ENCODE measurements around the gene MVD.

The MVD gene

GRCh38 chr16:88692861-88693260 lies 30.0 kb upstream of the MVD start:
- TF ChIP-seq CTCF (IDR thresholded peaks at IDR 0.05), result no peak
- H3K27ac ChIP-seq, result no peak overlapping the region
- H3K4me3 ChIP-seq, result no peak overlapping the region
- DNase-seq (ENCODE audit: low spot score), result no peak

- no peak for TF ChIP-seq CTCF (IDR thresholded peaks at IDR 0.05)
- Histone ChIP-seq H3K27ac (no peak overlapping the region), H3K4me3 (no peak overlapping the region)
- DNase-seq (ENCODE audit: low spot score), result no peak
Measured at GRCh38 chr16:88691924-88692560, 29.2 kb upstream of the MVD start.

GRCh38 chr16:88691129-88691813 lies 28.4 kb upstream of the MVD start:
- TF ChIP-seq CTCF (IDR thresholded peaks at IDR 0.05), result no peak
- Histone ChIP-seq H3K27ac (no peak overlapping the region), H3K4me3 (no peak overlapping the region)
- no peak for DNase-seq (ENCODE audit: low spot score)

GRCh38 chr16:88690341-88691128 lies 27.6 kb upstream of the MVD start:
- TF ChIP-seq CTCF (IDR thresholded peaks at IDR 0.05), result no peak
- H3K27ac ChIP-seq, result no peak overlapping the region
- no peak overlapping the region for H3K4me3 ChIP-seq
- no peak for DNase-seq (ENCODE audit: low spot score)

GRCh38 chr16:88688013-88688778 lies 25.3 kb upstream of the MVD start:
- Histone ChIP-seq H3K27ac (no peak overlapping the region), H3K4me3 (no peak overlapping the region)
- DNase-seq (ENCODE audit: low spot score), result no peak
- no peak for TF ChIP-seq CTCF (IDR thresholded peaks at IDR 0.05)

- no peak overlapping the region for H3K27ac ChIP-seq
- no peak for DNase-seq (ENCODE audit: low spot score)
- no peak for TF ChIP-seq CTCF (IDR thresholded peaks at IDR 0.05)
- no peak overlapping the region for H3K4me3 ChIP-seq
Measured at GRCh38 chr16:88687676-88688012, 24.8 kb upstream of the MVD start.
